Pancreas (tissue), 10 donors: Measurements from ENCODE around the gene DHCR24. TPM values are rescaled to one million over a fixed set of nuclear protein-coding genes. Genes with fewer than 3 reads are reported as not detected.
A peak's percentile ranks its signal among the peaks of the same experiment; 100 is the strongest.
"Not testable (repeated sequence)": the region's sequence is repeated elsewhere in the genome, so short reads cannot be mapped to it uniquely, and the experiment has no call there.

Experiments used
- ATAC-seq, 4 donors: fragments of 200-7000 bp; cut with Tn5 transposase; one replicate each; pipeline versions ENCODE4 v1.8.0 to v1.9.1; 2020; ENCODE audit warnings: mild to moderate bottlenecking in 4 of 4, moderate library complexity in 4 of 4
- DNase-seq, 6 donors: peaks; one replicate each; pipeline ENCODE4 v3.0.0-alpha.2; 2020
- FAIRE-seq: peaks from 2 replicates; lab custom pipeline; 2012; peaks lifted over from hg19 to GRCh38; lab: Jason Lieb, UNC
- H3K27ac ChIP-seq, 4 donors: fragments of 200-600 bp; sonication (generic); 1 replicate in 3 of 4; 2 replicates in 1 of 4; pipeline versions ENCODE4 v1.5.0 to v1.8.0; 2020
- H3K27me3 ChIP-seq, 4 donors: fragments of 200-600 bp; one replicate each; pipeline ENCODE4 v1.8.0; 2021
- H3K36me3 ChIP-seq, 3 donors: fragments of 200-600 bp; sonication (generic) in 1 of 3; one replicate each; pipeline versions ENCODE4 v1.5.0 to v1.8.0; 2020 to 2021
- H3K4me1 ChIP-seq, 3 donors: fragments of 200-600 bp; one replicate each; pipeline ENCODE4 v1.8.0; 2021
- H3K4me3 ChIP-seq, 4 donors: fragments of 200-600 bp; sonication (generic) in 2 of 4; one replicate each; pipeline versions ENCODE4 v1.5.0 to v1.8.0; 2020 to 2021
- H3K9me3 ChIP-seq, 4 donors: fragments of 200-600 bp; one replicate each; pipeline ENCODE4 v1.8.0; 2021
- WGBS, 2 donors: extraction: QIAGEN DNeasy Blood & Tissue Kit; methylation state at CpG; one replicate each; pipeline ENCODE4 v1.1.7; 2013; 5-methylcytosine and 5-hydroxymethylcytosine counted together
- intact Hi-C, 3 donors: fragments of 100-400 bp; cut with DNase I; formaldehyde crosslinking; loops; one replicate each; pipeline versions ENCODE4 v1.11.1 to v1.14.2; 2022
- polyA plus RNA-seq, 2 donors: library from polyadenylated mRNA; stranded (reverse); fragments of 200-250 nt; gene quantifications; one replicate each; pipeline ENCODE4 v1.2.3, GENCODE V29; 2013
- total RNA-seq, 6 donors: library from RNA; stranded (reverse); fragmentation: NEBNext Ultra II Directional in 4 of 6; extraction: Animal tissue kit (Norgen Biotek cat#: 25700) in 4 of 6; gene quantifications; one replicate each; pipeline versions ENCODE4 v1.2.1 to v1.2.4, GENCODE V29; 2021 to 2023
- TF ChIP-seq, protein P1 (sequence below), 4 donors: fragments of 200-600 bp; sonication (generic) in 3 of 4; IDR thresholded peaks; one replicate each; pipeline versions ENCODE4 v1.5.0 to v1.8.0; 2021; ENCODE audit warnings: antibody characterized with exemption in 4 of 4
- donor health status: healthy with polysubstance abuse.
- donor health status: DM: no; HTN: no; CAD: no; lungs with moderate emphysema.
- donor health status: DM: no; HTN: no; CAD: no.
- donor health status: control.
- donor health status: control.
- donor health status: Bipolar disorder and iron deficiency.
- donor health status: DM: yes; HTN: yes; CAD: no.
- donor health status: DM: no; HTN: no; CAD: no.
- donor health status: DM: no; HTN: no; CAD: no.
- donor health status: DM: yes; HTN: yes; CAD: no.

The DHCR24 gene
- total and polyA plus RNA-seq, 8 donors = 10.6 to 64.7 (median 23.6) TPM

DNA sequence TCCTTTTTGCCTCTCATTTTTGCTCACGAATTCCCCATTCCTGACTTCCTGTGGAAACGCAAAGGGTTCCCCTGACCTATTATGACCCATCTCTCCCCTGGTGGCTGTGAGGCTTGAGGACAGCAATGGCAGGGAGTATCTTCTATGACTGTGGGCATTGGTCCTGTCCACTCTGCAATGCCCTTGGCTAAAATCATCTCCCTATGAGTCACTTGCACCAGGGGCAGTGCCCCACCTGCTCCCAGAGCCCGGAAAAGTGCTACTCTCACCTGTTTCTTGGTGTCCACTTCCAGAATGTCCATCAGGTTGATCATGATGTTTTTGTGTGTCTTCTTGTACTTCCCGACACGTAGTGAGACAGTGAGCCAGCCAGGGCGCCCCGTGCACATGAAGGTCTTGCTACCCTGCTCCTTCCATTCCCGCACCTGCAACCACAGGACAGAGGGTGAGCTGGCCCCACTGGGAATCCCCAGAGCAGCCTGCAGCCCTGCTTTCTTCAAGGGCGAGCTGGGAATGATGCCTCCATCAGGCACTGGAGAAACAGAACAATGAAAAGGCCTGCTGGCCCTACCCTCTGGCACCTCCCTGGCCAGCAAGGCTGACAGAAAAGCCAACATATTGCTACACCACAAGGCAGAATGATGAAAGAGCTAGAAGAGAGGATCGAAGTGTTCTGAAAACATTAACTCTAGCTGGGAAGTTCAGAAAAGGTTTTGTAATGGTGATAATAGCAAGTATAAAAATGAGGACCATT lies 3.5 kb downstream of the DHCR24 start:
- intact Hi-C loops = no loop called here
- DNase-seq = peak in 2 of 6 donors; percentile 31 to 40
- ATAC-seq = no peak
- Histone ChIP-seq H3K27ac (peak overlapping the region in 2 of 4 donors; percentile 53 to 69), H3K4me1 (peaks cover 12 to 33% (median 14%) of the 10 kb centered on the region in 3 donors), H3K4me3 (no peak overlapping the region), H3K9me3 (no peaks in the 10 kb centered on the region), H3K36me3 (no peaks in the 10 kb centered on the region), H3K27me3 (no peaks in the 10 kb centered on the region)
- TF ChIP-seq, protein P1, sequence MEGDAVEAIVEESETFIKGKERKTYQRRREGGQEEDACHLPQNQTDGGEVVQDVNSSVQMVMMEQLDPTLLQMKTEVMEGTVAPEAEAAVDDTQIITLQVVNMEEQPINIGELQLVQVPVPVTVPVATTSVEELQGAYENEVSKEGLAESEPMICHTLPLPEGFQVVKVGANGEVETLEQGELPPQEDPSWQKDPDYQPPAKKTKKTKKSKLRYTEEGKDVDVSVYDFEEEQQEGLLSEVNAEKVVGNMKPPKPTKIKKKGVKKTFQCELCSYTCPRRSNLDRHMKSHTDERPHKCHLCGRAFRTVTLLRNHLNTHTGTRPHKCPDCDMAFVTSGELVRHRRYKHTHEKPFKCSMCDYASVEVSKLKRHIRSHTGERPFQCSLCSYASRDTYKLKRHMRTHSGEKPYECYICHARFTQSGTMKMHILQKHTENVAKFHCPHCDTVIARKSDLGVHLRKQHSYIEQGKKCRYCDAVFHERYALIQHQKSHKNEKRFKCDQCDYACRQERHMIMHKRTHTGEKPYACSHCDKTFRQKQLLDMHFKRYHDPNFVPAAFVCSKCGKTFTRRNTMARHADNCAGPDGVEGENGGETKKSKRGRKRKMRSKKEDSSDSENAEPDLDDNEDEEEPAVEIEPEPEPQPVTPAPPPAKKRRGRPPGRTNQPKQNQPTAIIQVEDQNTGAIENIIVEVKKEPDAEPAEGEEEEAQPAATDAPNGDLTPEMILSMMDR (IDR thresholded peaks at IDR 0.05) = no peak
- WGBS, 2 donors = 72 to 76% methylated on average over 10 of the region's 10 CpGs
- FAIRE-seq = no peak

DNA sequence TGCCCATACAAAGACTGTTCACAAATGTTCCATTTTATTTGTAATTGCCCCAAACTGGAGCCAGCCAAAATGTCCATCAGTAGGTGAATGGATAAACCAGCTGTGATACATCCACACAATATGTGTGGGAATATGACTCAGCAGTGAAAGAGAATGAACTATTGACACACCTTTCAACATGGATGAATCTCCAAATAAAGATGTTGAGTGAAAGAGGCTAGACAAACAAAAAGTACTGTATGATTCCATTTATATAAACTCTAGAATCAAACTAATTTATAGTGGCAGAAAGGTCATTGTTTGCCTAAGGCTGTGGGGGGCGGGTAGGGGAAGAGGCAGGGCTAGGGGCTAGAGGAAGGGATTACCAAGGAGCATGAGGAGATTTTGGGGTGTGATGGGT lies 4.5 kb downstream of the DHCR24 start:
- 95% methylated on average over 1 of the region's 1 CpG for WGBS, 2 donors
- H3K27me3 ChIP-seq = no peaks in the 10 kb centered on the region
- no peak for FAIRE-seq
- DNase-seq = no peak
- no peaks in the 10 kb centered on the region for H3K36me3 ChIP-seq
- no peak for ATAC-seq
- H3K4me3 ChIP-seq = no peak overlapping the region
- no peaks in the 10 kb centered on the region for H3K9me3 ChIP-seq
- H3K27ac ChIP-seq = peak overlapping the region in 2 of 4 donors; percentile 53 to 69
- peaks cover 8 to 28% (median 12%) of the 10 kb centered on the region in 3 donors for H3K4me1 ChIP-seq
- intact Hi-C loops = no loop called here
- TF ChIP-seq, protein P1 (IDR thresholded peaks at IDR 0.05) = no peak

GRCh38 chr1:54881604-54882003 lies 5.4 kb downstream of the DHCR24 start:
- ATAC-seq, intact Hi-C loops, H3K27me3 ChIP-seq, H3K9me3 ChIP-seq, H3K36me3 ChIP-seq, DNase-seq, H3K27ac ChIP-seq, FAIRE-seq, H3K4me3 ChIP-seq: not testable (repeated sequence)
- 97 to 99% methylated on average over 2 of the region's 2 CpGs for WGBS, 2 donors
- peaks cover 8 to 28% (median 12%) of the 10 kb centered on the region in 3 donors for H3K4me1 ChIP-seq

DNA sequence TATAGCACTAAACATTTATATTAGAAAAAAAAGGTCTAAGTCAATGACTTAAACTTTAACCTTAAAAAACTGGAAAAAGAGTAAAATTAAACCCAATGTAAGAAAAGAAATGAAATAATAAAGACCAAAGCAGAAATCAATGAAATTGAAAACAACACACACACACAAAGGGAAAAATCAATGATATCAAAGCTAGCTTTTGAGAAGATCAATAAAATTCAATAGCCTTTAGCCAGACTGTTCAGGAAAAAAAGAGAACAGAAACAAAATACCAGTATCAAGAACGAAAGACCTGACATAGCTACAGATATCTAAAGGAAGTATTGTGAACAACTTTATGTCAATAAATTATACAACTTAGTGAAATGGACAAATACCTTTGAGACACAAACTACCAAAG lies 7.1 kb downstream of the DHCR24 start:
- no peak for ATAC-seq
- intact Hi-C loops = no loop called here
- H3K4me1 ChIP-seq = peaks cover 0 to 15% (median 0%) of the 10 kb centered on the region in 3 donors
- H3K27ac ChIP-seq = no peak overlapping the region
- H3K27me3 ChIP-seq = no peaks in the 10 kb centered on the region
- WGBS, 2 donors = 21 to 43% methylated on average over 1 of the region's 1 CpG
- no peak overlapping the region for H3K4me3 ChIP-seq
- TF ChIP-seq, protein P1 (IDR thresholded peaks at IDR 0.05) = no peak
- peaks cover 0 to 4% (median 0%) of the 10 kb centered on the region in 3 donors for H3K36me3 ChIP-seq
- H3K9me3 ChIP-seq = no peaks in the 10 kb centered on the region
- DNase-seq = no peak
- FAIRE-seq = no peak

DNA sequence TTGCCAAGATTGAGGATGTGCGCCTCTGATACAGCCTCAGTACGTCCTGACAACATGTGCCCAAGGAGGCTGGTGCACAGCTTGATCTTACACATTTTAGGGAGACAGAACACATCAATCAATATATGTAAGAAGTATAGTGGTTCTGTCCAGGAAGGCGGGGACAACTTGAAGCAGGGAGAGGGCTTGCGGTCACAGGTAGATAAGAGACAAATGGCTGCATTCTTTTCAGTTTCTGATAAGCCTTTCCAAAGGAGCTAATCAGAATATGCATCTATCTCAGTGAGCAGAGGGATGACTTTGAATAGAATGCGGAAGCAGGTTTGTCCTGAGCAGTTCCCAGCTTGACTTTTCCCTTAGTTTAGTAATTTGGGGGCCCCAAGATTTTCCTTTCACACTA lies 10.2 kb downstream of the DHCR24 start:
- no peak for FAIRE-seq
- Histone ChIP-seq H3K27ac (no peak overlapping the region), H3K4me1 (no peaks in the 10 kb centered on the region), H3K27me3 (no peaks in the 10 kb centered on the region), H3K36me3 (peaks cover 0 to 16% (median 6%) of the 10 kb centered on the region in 3 donors), H3K4me3 (no peak overlapping the region), H3K9me3 (no peaks in the 10 kb centered on the region)
- WGBS, 2 donors = 67 to 80% methylated on average over 5 of the region's 5 CpGs
- TF ChIP-seq, protein P1 (IDR thresholded peaks at IDR 0.05) = no peak
- no peak for DNase-seq
- intact Hi-C loops = no loop called here
- no peak for ATAC-seq
